H1 (cell line): ENCODE results near the gene SLC12A6. TPM values are rescaled to one million over a fixed set of nuclear protein-coding genes. Genes with fewer than 3 reads are reported as not detected.

Source experiments
- CTCF ChIA-PET: fragments of 300-600 bp; sonication (Branson Sonifier 250); formaldehyde crosslinking; loops from one replicate; lab custom pipeline; 2021; ENCODE audit not compliant: partially characterized antibody; lab: Charles Lee
- POLR2A ChIA-PET: fragments of 300-600 bp; sonication (Branson Sonifier 250); formaldehyde crosslinking; loops from one replicate; lab custom pipeline; 2021; ENCODE audit warnings: inconsistent platforms; ENCODE audit not compliant: partially characterized antibody; lab: Charles Lee
- DNase-seq, 2 experiments: peaks; one replicate each; pipeline versions ENCODE4 v3.0.0 to v3.0.0-alpha.2; 2010 to 2022; ENCODE audit warnings: low spot score in 2 of 2, low read depth in 1 of 2, mixed read lengths in 1 of 2
- FAIRE-seq: peaks from 2 replicates; lab custom pipeline; 2011; peaks lifted over from hg19 to GRCh38; lab: Jason Lieb, UNC
- H2AFZ ChIP-seq: 2 replicates; pipeline ENCODE4 v1.8.1; 2012; ENCODE audit warnings: low read length, inconsistent platforms
- H2AK5ac ChIP-seq: 2 replicates; pipeline ENCODE4 v1.6.1; 2013; ENCODE audit warnings: low read depth, low read length
- H2BK120ac ChIP-seq: replicated peaks from 2 replicates; pipeline ENCODE3; 2013; ENCODE audit warnings: low read depth, low read length, inconsistent platforms
- H2BK12ac ChIP-seq: 2 replicates; pipeline ENCODE4 v1.6.1; 2013; ENCODE audit warnings: low read depth, low read length
- H2BK15ac ChIP-seq: 2 replicates; pipeline ENCODE4 v1.6.1; 2013; ENCODE audit warnings: low read length
- H2BK20ac ChIP-seq: 2 replicates; pipeline ENCODE4 v1.6.1; 2013; ENCODE audit warnings: low read length
- H2BK5ac ChIP-seq: 2 replicates; pipeline ENCODE4 v1.6.1; 2013; ENCODE audit warnings: low read depth, low read length
- H3K14ac ChIP-seq: 2 replicates; pipeline ENCODE4 v1.6.1; 2013; ENCODE audit warnings: inconsistent platforms; ENCODE audit not compliant: insufficient read length
- H3K18ac ChIP-seq: 2 replicates; pipeline ENCODE4 v1.6.1; 2013; ENCODE audit warnings: low read length; ENCODE audit errors: extremely low read depth
- H3K23ac ChIP-seq: 2 replicates; pipeline ENCODE4 v1.6.1; 2013; ENCODE audit warnings: inconsistent platforms; ENCODE audit not compliant: insufficient read length
- H3K23me2 ChIP-seq: 2 replicates; pipeline ENCODE4 v1.6.1; 2013; ENCODE audit warnings: low read depth, low read length
- H3K27ac ChIP-seq: 2 replicates; pipeline ENCODE4 v1.6.1; 2011; ENCODE audit warnings: low read depth, low read length, inconsistent platforms
- H3K27me3 ChIP-seq, 4 experiments: replicated peaks in 1 of 4; 1 replicate in 1 of 4; 2 replicates in 3 of 4; pipeline versions ENCODE4 v1.6.1 to v1.8.1; 2011 to 2013; ENCODE audit warnings: low read length in 3 of 4, mild to moderate bottlenecking in 3 of 4, inconsistent platforms in 2 of 4, mixed read lengths in 2 of 4, moderate library complexity in 1 of 4; ENCODE audit not compliant: control insufficient read depth in 3 of 4, insufficient read depth in 3 of 4; ENCODE audit errors: extremely low read depth in 1 of 4
- H3K36me3 ChIP-seq, 4 experiments: 2 replicates each; pipeline versions ENCODE4 v1.6.1 to v1.8.1; 2011 to 2013; ENCODE audit warnings: mild to moderate bottlenecking in 4 of 4, low read length in 3 of 4, moderate library complexity in 2 of 4, control low read depth in 1 of 4, inconsistent platforms in 1 of 4; ENCODE audit not compliant: insufficient read depth in 4 of 4, control insufficient read depth in 2 of 4
- H3K4ac ChIP-seq: replicated peaks from 2 replicates; pipeline ENCODE3; 2013; ENCODE audit warnings: low read length, low read depth, mixed read lengths, inconsistent platforms; ENCODE audit not compliant: insufficient read length
- H3K4me1 ChIP-seq, 4 experiments: replicated peaks in 1 of 4; 1 replicate in 1 of 4; 2 replicates in 3 of 4; pipeline versions ENCODE4 v1.6.1 to v1.8.1; 2011 to 2013; ENCODE audit warnings: low read length in 3 of 4, inconsistent platforms in 2 of 4, mixed read lengths in 1 of 4; ENCODE audit not compliant: insufficient read depth in 4 of 4, control insufficient read depth in 3 of 4
- H3K4me2 ChIP-seq, 2 experiments: 2 replicates each; pipeline versions ENCODE4 v1.6.1 to v1.8.1; 2011 to 2013; ENCODE audit warnings: low read depth in 2 of 2, low read length in 2 of 2, control low read depth in 1 of 2, inconsistent platforms in 1 of 2, mild to moderate bottlenecking in 1 of 2; ENCODE audit not compliant: insufficient read depth in 1 of 2
- H3K4me3 ChIP-seq, 4 experiments: fragments of 200-600, 300-600 bp in 1 of 4; sonication (generic), shearing (Covaris generic), sonication (Bioruptor Twin) in 1 of 4; 2 replicates each; pipeline versions ENCODE4 v1.5.1 to v1.8.1; 2011 to 2016; ENCODE audit warnings: low read length in 4 of 4, low read depth in 3 of 4, control low read depth in 2 of 4, inconsistent platforms in 2 of 4, mild to moderate bottlenecking in 2 of 4, mixed read lengths in 1 of 4, moderate library complexity in 1 of 4; ENCODE audit not compliant: insufficient read depth in 2 of 4; ENCODE audit errors: extremely low read depth in 1 of 4
- H3K56ac ChIP-seq: replicated peaks from 2 replicates; pipeline ENCODE3; 2013; ENCODE audit warnings: low read depth, mild to moderate bottlenecking, mixed read lengths, low read length, inconsistent platforms; ENCODE audit not compliant: insufficient read length
- H3K79me1 ChIP-seq: 2 replicates; pipeline ENCODE4 v1.6.1; 2013; ENCODE audit warnings: low read depth, low read length, control low read depth
- H3K79me2 ChIP-seq, 2 experiments: 2 replicates each; pipeline versions ENCODE4 v1.6.1 to v1.8.1; 2012 to 2013; ENCODE audit warnings: low read length in 2 of 2, mild to moderate bottlenecking in 2 of 2, inconsistent platforms in 1 of 2; ENCODE audit not compliant: insufficient read depth in 2 of 2, control insufficient read depth in 1 of 2
- H3K9ac ChIP-seq, 4 experiments: replicated peaks in 1 of 4; 1 replicate in 1 of 4; 2 replicates in 3 of 4; pipeline versions ENCODE4 v1.6.1 to v1.8.1; 2011 to 2013; ENCODE audit warnings: low read depth in 3 of 4, low read length in 3 of 4, control low read depth in 2 of 4, mild to moderate bottlenecking in 2 of 4, moderate library complexity in 2 of 4, inconsistent platforms in 1 of 4; ENCODE audit errors: extremely low read depth in 1 of 4
- H3K9me3 ChIP-seq, 2 experiments: 2 replicates each; pipeline versions ENCODE4 v1.6.1 to v1.8.1; 2012 to 2013; ENCODE audit warnings: mild to moderate bottlenecking in 2 of 2, moderate library complexity in 2 of 2, control low read depth in 1 of 2, inconsistent platforms in 1 of 2, low read depth in 1 of 2, low read length in 1 of 2, mixed read lengths in 1 of 2; ENCODE audit not compliant: insufficient read depth in 2 of 2
- H4K20me1 ChIP-seq, 2 experiments: replicated peaks in 1 of 2; 2 replicates each; pipeline versions ENCODE3 to v1.8.1; 2011 to 2013; ENCODE audit warnings: inconsistent platforms in 2 of 2, low read length in 2 of 2, mild to moderate bottlenecking in 1 of 2; ENCODE audit not compliant: insufficient read depth in 2 of 2, control insufficient read depth in 1 of 2
- H4K5ac ChIP-seq: 2 replicates; pipeline ENCODE4 v1.6.1; 2013; ENCODE audit warnings: low read length, low read depth, mixed read lengths, inconsistent platforms; ENCODE audit not compliant: insufficient read length
- H4K8ac ChIP-seq: 2 replicates; pipeline ENCODE4 v1.8.0; 2013; ENCODE audit warnings: mild to moderate bottlenecking, moderate library complexity, low read length, inconsistent platforms; ENCODE audit not compliant: insufficient read depth; ENCODE audit errors: extremely low read depth
- H4K91ac ChIP-seq: replicated peaks from 2 replicates; pipeline ENCODE3; 2013; ENCODE audit warnings: low read length, mixed read lengths, inconsistent platforms; ENCODE audit not compliant: insufficient read length
- BRCA1 ChIP-seq: IDR thresholded peaks from 2 replicates; pipeline ENCODE4 v1.6.1; 2012; ENCODE audit warnings: low read depth, low read length, improper control_type of control experiment
- EZH2 ChIP-seq: fragments of 200-600 bp; sonication (generic); IDR thresholded peaks from 2 replicates; pipeline ENCODE4 v1.7.1; 2012; ENCODE audit warnings: low read depth, mild to moderate bottlenecking, moderate library complexity, low read length, inconsistent platforms; ENCODE audit not compliant: severe bottlenecking
- POLR2A ChIP-seq, 2 experiments: IDR thresholded peaks; 1 replicate in 1 of 2; 2 replicates in 1 of 2; pipeline ENCODE4 v1.6.1; 2011; ENCODE audit warnings: low read depth in 2 of 2, low read length in 2 of 2, mild to moderate bottlenecking in 2 of 2; ENCODE audit errors: control extremely low read depth in 1 of 2
- WGBS, 2 experiments: shearing (Covaris generic) in 1 of 2; methylation state at CpG; one replicate each; pipeline versions ENCODE4 v1.1.6 to v1.1.7; 2013 to 2015; ENCODE audit warnings: low lambda C conversion rate in 2 of 2, mixed read lengths in 2 of 2, inconsistent platforms in 1 of 2, low coverage in 1 of 2, missing lambda C conversion rate in 1 of 2; ENCODE audit not compliant: insufficient replicate concordance in 2 of 2, insufficient coverage in 1 of 2, insufficient read length in 1 of 2; ENCODE audit errors: extremely low coverage in 1 of 2, missing lambda C conversion rate in 1 of 2; 5-methylcytosine and 5-hydroxymethylcytosine counted together
- polyA plus RNA-seq, 7 experiments: library from polyadenylated mRNA; depleted of rRNA in 3 of 7; stranded (reverse) in 5 of 7; unstranded in 2 of 7; fragments of >200 nt in 5 of 7; fragments of 200-250 nt in 2 of 7; gene quantifications; 1 replicate in 5 of 7; 2 replicates in 1 of 7; 4 replicates in 1 of 7; pipeline versions ENCODE4 v1.2.1 to v1.2.3, GENCODE V29; 2011 to 2013; ENCODE audit warnings: missing spikeins in 2 of 7, mixed read lengths in 2 of 7
- total RNA-seq: library from RNA; stranded (reverse); fragmentation: NEBNext Ultra II Directional; extraction: Animal tissue kit (Norgen Biotek cat#: 25700); gene quantifications from 2 replicates; pipeline ENCODE4 v1.2.1, GENCODE V29; 2021

SLC12A6 gene
- total and polyA plus RNA-seq, 2 of the 8 experiments (the other 6 are each of a cell fraction or from before 2014, with no cell fraction given) = 9.2 to 11.1 TPM

- DNase-seq (no peak), FAIRE-seq (no peak)
- no peak overlapping the region for H2BK15ac ChIP-seq
- H3K23me2 ChIP-seq = peaks cover 8% of the 10 kb centered on the region; the same call in 1 of the 2 replicates
- ChIA-PET CTCF (no interaction called here), POLR2A (interaction anchor here (1.5 kb wide), 1 partner anchor 8 kb away, joined by 5 read pairs; the partner anchor contains the start of genes NOP10 and NUTM1)
- H3K9ac ChIP-seq = no peak overlapping the region
- no peak overlapping the region for H3K14ac ChIP-seq
- H3K4me2 ChIP-seq = no peak overlapping the region
- 88% methylated on average over 4 of the region's 4 CpGs; no CpG with 5 or more reads in 1 of the 2 experiments for WGBS, 2 experiments
- no peak overlapping the region for H4K91ac ChIP-seq
- no peak overlapping the region for H2BK5ac ChIP-seq
- H3K4me1 ChIP-seq = peaks cover 0 to 2% (median 0%) of the 10 kb centered on the region in 4 experiments; a peak in 2 of 7 replicates
- no peak overlapping the region for H2BK120ac ChIP-seq
- H2AFZ ChIP-seq = no peak overlapping the region
- no peak overlapping the region for H3K18ac ChIP-seq
- no peak overlapping the region for H2AK5ac ChIP-seq
- no peaks in the 10 kb centered on the region for H3K79me1 ChIP-seq
- no peak overlapping the region for H3K27ac ChIP-seq
- H3K36me3 ChIP-seq = peaks cover 0 to 5% (median 0%) of the 10 kb centered on the region in 4 experiments; a peak in 1 of 8 replicates
- H4K20me1 ChIP-seq = no peaks in the 10 kb centered on the region
- no peaks in the 10 kb centered on the region for H3K27me3 ChIP-seq
- no peak for TF ChIP-seq POLR2A (IDR thresholded peaks at IDR 0.05; ENCODE audit: control extremely low read depth in 1 of 2, low read depth in 2 of 2, low read length in 2 of 2)
- TF ChIP-seq EZH2 = no peak
- no peak for TF ChIP-seq BRCA1
- H3K4me3 ChIP-seq = no peak overlapping the region
- H3K9me3 ChIP-seq = no peaks in the 10 kb centered on the region
- no peak overlapping the region for H2BK12ac ChIP-seq
- H3K56ac ChIP-seq = no peak overlapping the region
- no peak overlapping the region for H4K8ac ChIP-seq
- no peak overlapping the region for H4K5ac ChIP-seq
- no peak overlapping the region for H3K4ac ChIP-seq
- H3K23ac ChIP-seq = no peak overlapping the region
- H2BK20ac ChIP-seq = no peak overlapping the region
- H3K79me2 ChIP-seq = no peaks in the 10 kb centered on the region
Observed at GRCh38 chr15:34334672-34335071, 2.9 kb downstream of the SLC12A6 start.
